Loucy (cell line): Measurements from ENCODE around the gene ULK3.

Experiments
- H2AFZ ChIP-seq: fragments of 200-600 bp; sonication (generic); 2 replicates; pipeline ENCODE4 v1.6.0; 2016; ENCODE audit warnings: antibody characterized with exemption, mild to moderate bottlenecking, low read length, moderate library complexity
- H3F3A ChIP-seq: fragments of 200-600 bp; 2 replicates; pipeline ENCODE4 v1.6.0; 2016; ENCODE audit warnings: antibody characterized with exemption, low read depth, mild to moderate bottlenecking
- H3K27me3 ChIP-seq: fragments of 200-600 bp; sonication (generic); 2 replicates; pipeline ENCODE4 v1.6.1; 2014; ENCODE audit warnings: low read length, mild to moderate bottlenecking; ENCODE audit not compliant: insufficient read depth, poor library complexity, severe bottlenecking
- H3K36me3 ChIP-seq: fragments of 200-600 bp; sonication (generic); 2 replicates; pipeline ENCODE4 v1.6.1; 2016; ENCODE audit warnings: low read length; ENCODE audit not compliant: insufficient read depth
- H3K4me1 ChIP-seq: fragments of 200-600 bp; sonication (generic); 2 replicates; pipeline ENCODE4 v1.5.1; 2014; ENCODE audit warnings: low read length, mild to moderate bottlenecking; ENCODE audit not compliant: insufficient read depth, poor library complexity, severe bottlenecking
- H3K4me2 ChIP-seq: fragments of 200-600 bp; sonication (generic); 2 replicates; pipeline ENCODE4 v1.6.0; 2014; ENCODE audit warnings: antibody characterized with exemption, low read length, low read depth, mild to moderate bottlenecking; ENCODE audit not compliant: poor library complexity, severe bottlenecking
- H3K4me3 ChIP-seq: fragments of 200-600 bp; sonication (generic); 2 replicates; pipeline ENCODE4 v1.5.1; 2014; ENCODE audit warnings: low read length, mild to moderate bottlenecking, mixed read lengths; ENCODE audit not compliant: poor library complexity, severe bottlenecking
- H3K79me2 ChIP-seq: fragments of 200-600 bp; sonication (generic); 2 replicates; pipeline ENCODE4 v1.6.1; 2014; ENCODE audit warnings: low read length; ENCODE audit not compliant: insufficient read depth
- H3K9ac ChIP-seq: fragments of 200-600 bp; sonication (generic); 2 replicates; pipeline ENCODE4 v1.6.0; 2014; ENCODE audit warnings: mild to moderate bottlenecking, low read depth, low read length, moderate library complexity; ENCODE audit not compliant: poor library complexity, severe bottlenecking
- H3K9me2 ChIP-seq: fragments of 200-600 bp; sonication (generic); replicated peaks from 2 replicates; pipeline ENCODE4 v1.6.1; 2016; ENCODE audit warnings: low read depth, low read length, mixed read lengths
- H3K9me3 ChIP-seq: fragments of 200-600 bp; sonication (generic); 2 replicates; pipeline ENCODE4 v1.6.1; 2014; ENCODE audit warnings: mild to moderate bottlenecking, antibody characterized with exemption, low read length, low read depth; ENCODE audit not compliant: insufficient read depth
- H4K20me1 ChIP-seq: fragments of 200-600 bp; sonication (generic); 2 replicates; pipeline ENCODE4 v1.6.0; 2014; ENCODE audit warnings: antibody characterized with exemption, low read length, mild to moderate bottlenecking; ENCODE audit not compliant: insufficient read depth, poor library complexity, severe bottlenecking
- CTCF ChIP-seq: fragments of 200-600 bp; sonication (generic); conservative IDR thresholded peaks from 2 replicates; pipeline ENCODE4 v1.5.1; 2014; ENCODE audit warnings: mild to moderate bottlenecking, antibody characterized with exemption, low read length
- EZH2phosphoT487 ChIP-seq: fragments of 200-600 bp; IDR thresholded peaks from 2 replicates; pipeline ENCODE4 v1.6.1; 2018; ENCODE audit warnings: antibody characterized with exemption, mild to moderate bottlenecking, moderate library complexity, borderline replicate concordance

Gene ULK3

GRCh38 chr15:74809956-74810355 lies 33.0 kb downstream of the ULK3 start:
- H3F3A ChIP-seq = no peaks in the 10 kb centered on the region
- TF ChIP-seq EZH2phosphoT487 (no peak), CTCF (no peak)
- no peaks in the 10 kb centered on the region for H3K9me3 ChIP-seq
- H3K9me2 ChIP-seq = no peaks in the 10 kb centered on the region
- H3K79me2 ChIP-seq = no peaks in the 10 kb centered on the region
- no peak overlapping the region for H3K4me2 ChIP-seq
- no peak overlapping the region for H3K9ac ChIP-seq
- H2AFZ ChIP-seq = no peak overlapping the region
- H3K27me3 ChIP-seq = no peaks in the 10 kb centered on the region
- H4K20me1 ChIP-seq = no peaks in the 10 kb centered on the region
- H3K36me3 ChIP-seq = peaks cover under 1% of the 10 kb centered on the region; the same call in 1 of the 2 replicates
- H3K4me3 ChIP-seq = no peak overlapping the region
- H3K4me1 ChIP-seq = no peaks in the 10 kb centered on the region

GRCh38 chr15:74809242-74809641 lies 33.7 kb downstream of the ULK3 start:
- TF ChIP-seq EZH2phosphoT487 = no peak
- TF ChIP-seq CTCF = 0 out of 2 replicates have a peak, but pooled peaks have one; percentile 4
- H3K9me3 ChIP-seq = no peaks in the 10 kb centered on the region
- H3K4me1 ChIP-seq = no peaks in the 10 kb centered on the region
- no peaks in the 10 kb centered on the region; the same call in 1 of the 2 replicates for H3F3A ChIP-seq
- no peaks in the 10 kb centered on the region for H4K20me1 ChIP-seq
- H3K4me2 ChIP-seq = no peak overlapping the region
- peaks cover 8% of the 10 kb centered on the region; the same call in 1 of the 2 replicates for H3K36me3 ChIP-seq
- H2AFZ ChIP-seq = no peak overlapping the region
- no peak overlapping the region for H3K4me3 ChIP-seq
- H3K27me3 ChIP-seq = no peaks in the 10 kb centered on the region
- no peak overlapping the region for H3K9ac ChIP-seq
- no peaks in the 10 kb centered on the region for H3K79me2 ChIP-seq
- no peaks in the 10 kb centered on the region for H3K9me2 ChIP-seq

DNA sequence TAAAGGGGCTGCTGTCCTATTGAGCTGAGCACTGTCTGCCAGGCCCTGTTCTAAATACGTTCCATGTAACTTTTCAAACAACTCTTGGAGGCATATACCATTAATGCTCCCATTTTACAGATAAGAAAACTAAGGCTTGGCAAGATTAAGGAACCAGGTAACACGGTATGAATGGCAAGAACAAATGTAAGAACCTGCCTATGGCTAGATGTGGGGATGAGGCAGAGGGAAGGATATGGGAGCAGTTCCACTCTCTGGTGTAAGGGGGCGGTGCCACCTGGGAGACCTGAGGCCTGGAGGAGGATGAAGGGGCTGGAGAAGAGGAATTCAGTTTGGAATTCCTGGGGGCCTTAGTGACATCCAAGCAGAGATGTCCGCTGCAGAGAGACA lies 34.1 kb downstream of the ULK3 start:
- no peak overlapping the region for H3K4me3 ChIP-seq
- no peak overlapping the region for H3K4me2 ChIP-seq
- no peaks in the 10 kb centered on the region for H3K79me2 ChIP-seq
- no peak overlapping the region for H3K9ac ChIP-seq
- H2AFZ ChIP-seq = no peak overlapping the region
- no peaks in the 10 kb centered on the region for H3K4me1 ChIP-seq
- H4K20me1 ChIP-seq = no peaks in the 10 kb centered on the region
- no peak for TF ChIP-seq EZH2phosphoT487
- peak; percentile 30; the same call in 1 of the 2 replicates for TF ChIP-seq CTCF
- H3K27me3 ChIP-seq = no peaks in the 10 kb centered on the region
- H3F3A ChIP-seq = peaks cover 3% of the 10 kb centered on the region; the same call in 1 of the 2 replicates
- H3K9me2 ChIP-seq = no peaks in the 10 kb centered on the region
- peaks cover 12% of the 10 kb centered on the region; the same call in 1 of the 2 replicates for H3K36me3 ChIP-seq
- H3K9me3 ChIP-seq = no peaks in the 10 kb centered on the region
